ENCODE results near the gene COPG1. TPM values are rescaled to one million over a fixed set of nuclear protein-coding genes. Genes with fewer than 3 reads are reported as not detected.

Gene COPG1
- total and polyA plus RNA-seq, 2 of the 13 experiments (the other 11 are each of a cell fraction or from before 2014, with no cell fraction given): 98.6 to 166 TPM

- no peaks in the 10 kb centered on the region for H3K79me2 ChIP-seq (ENCODE audit: insufficient read depth, low read length)
- H3K4me3 ChIP-seq (replicated peaks in 1 of 3; ENCODE audit: insufficient read depth in 1 of 3, low read depth in 2 of 3, low read length in 3 of 3): peak overlapping the region in 2 of 3 experiments; percentile 36 to 65; a peak in 4 of 6 replicates
- intact Hi-C loops (cut with micrococcal nuclease; ENCODE audit: unreplicated experiment) (no loop called here), in situ Hi-C loops (cut with HindIII; ENCODE audit: extremely low pct_ligation_motif_present, low pct_unique_long_range_greater_than_20kb) (no loop called here)
- H2AFZ ChIP-seq (ENCODE audit: low read length): peak overlapping the region; percentile 78
- POLR2A ChIA-PET: interaction anchor here (0.6 to 1.0 kb wide), 2 partner anchors 13 to 28 kb away, joined by 3 to 4 read pairs; partner anchors contain the start of gene CNBP
- H3K9me3 ChIP-seq (ENCODE audit: low read length): no peaks in the 10 kb centered on the region
- CTCF ChIA-PET (ENCODE audit: low intra/inter-chr PET ratio, low total read pairs): no interaction called here
- H3K9ac ChIP-seq (ENCODE audit: insufficient read depth, low read depth, low read length): peak overlapping the region; percentile 48; the same call in 1 of the 2 replicates
- H3K36me3 ChIP-seq (replicated peaks in 1 of 2; ENCODE audit: control insufficient read depth in 1 of 2, insufficient read depth in 2 of 2, low read length in 2 of 2): no peaks in the 10 kb centered on the region
- H4K20me1 ChIP-seq (ENCODE audit: insufficient read depth, low read length): no peaks in the 10 kb centered on the region
- WGBS (ENCODE audit: low lambda C conversion rate): 3% methylated on average over 6 of the region's 6 CpGs
- no peak for FAIRE-seq
- peak; percentile 94 for ATAC-seq
- peak; percentile 34 for DNase-seq (ENCODE audit: low spot score)
- no peak overlapping the region for H3K27ac ChIP-seq (ENCODE audit: extremely low read length, insufficient read depth, low read length)
- H3K27me3 ChIP-seq (ENCODE audit: control insufficient read depth in 1 of 2, insufficient read depth in 2 of 2, low read length in 2 of 2): 0 out of 5 replicates have a peak, but pooled peaks cover 0 to 2% of the 10 kb centered on the region in 2 experiments
- H3K4me1 ChIP-seq (ENCODE audit: insufficient read depth, low read length): peaks cover 22% of the 10 kb centered on the region
- peak overlapping the region; percentile 76 for H3K4me2 ChIP-seq (ENCODE audit: low read depth, low read length)
- BruUV-seq (replicated peaks): no TSS peak
- no peak for TF ChIP-seq SNAI1 (CRISPR knock-in tag; IDR thresholded peaks at IDR 0.05; ENCODE audit: borderline replicate concordance)
- TF ChIP-seq ZNF251 (CRISPR knock-in tag; IDR thresholded peaks at IDR 0.05): no peak
- no peak for TF ChIP-seq SMC3 (IDR thresholded peaks at IDR 0.05; ENCODE audit: low read length)
- TF ChIP-seq ARID3A (IDR thresholded peaks at IDR 0.05; ENCODE audit: low read depth, low read length): no peak
- peak; percentile 49; the same call in 1 of the 2 replicates for TF ChIP-seq ZNF350 (CRISPR knock-in tag; IDR thresholded peaks at IDR 0.05; ENCODE audit: borderline replicate concordance, low read depth)
- TF ChIP-seq TGIF2 (CRISPR knock-in tag; IDR thresholded peaks at IDR 0.05): no peak
- no peak for TF ChIP-seq ZNF446 (CRISPR knock-in tag; IDR thresholded peaks at IDR 0.05)
- no peak for TF ChIP-seq PITX1 (CRISPR knock-in tag; IDR thresholded peaks at IDR 0.05)
- TF ChIP-seq ZNF598 (CRISPR knock-in tag; IDR thresholded peaks at IDR 0.05; ENCODE audit: borderline replicate concordance): no peak
- TF ChIP-seq ZFX (CRISPR knock-in tag; IDR thresholded peaks at IDR 0.05; ENCODE audit: low read depth): peak; percentile 40; the same call in 1 of the 2 replicates
- TF ChIP-seq GABPB1 (CRISPR knock-in tag; IDR thresholded peaks at IDR 0.05): peak; percentile 30; the same call in 1 of the 2 replicates
- no peak for TF ChIP-seq ESRRA (CRISPR knock-in tag; IDR thresholded peaks at IDR 0.05; ENCODE audit: low read depth)
- TF ChIP-seq RAD51 (IDR thresholded peaks at IDR 0.05; ENCODE audit: borderline replicate concordance): no peak
- no peak for TF ChIP-seq CENPBD1 (CRISPR knock-in tag; IDR thresholded peaks at IDR 0.05; ENCODE audit: borderline replicate concordance, low read depth)
- TF ChIP-seq, protein P1, sequence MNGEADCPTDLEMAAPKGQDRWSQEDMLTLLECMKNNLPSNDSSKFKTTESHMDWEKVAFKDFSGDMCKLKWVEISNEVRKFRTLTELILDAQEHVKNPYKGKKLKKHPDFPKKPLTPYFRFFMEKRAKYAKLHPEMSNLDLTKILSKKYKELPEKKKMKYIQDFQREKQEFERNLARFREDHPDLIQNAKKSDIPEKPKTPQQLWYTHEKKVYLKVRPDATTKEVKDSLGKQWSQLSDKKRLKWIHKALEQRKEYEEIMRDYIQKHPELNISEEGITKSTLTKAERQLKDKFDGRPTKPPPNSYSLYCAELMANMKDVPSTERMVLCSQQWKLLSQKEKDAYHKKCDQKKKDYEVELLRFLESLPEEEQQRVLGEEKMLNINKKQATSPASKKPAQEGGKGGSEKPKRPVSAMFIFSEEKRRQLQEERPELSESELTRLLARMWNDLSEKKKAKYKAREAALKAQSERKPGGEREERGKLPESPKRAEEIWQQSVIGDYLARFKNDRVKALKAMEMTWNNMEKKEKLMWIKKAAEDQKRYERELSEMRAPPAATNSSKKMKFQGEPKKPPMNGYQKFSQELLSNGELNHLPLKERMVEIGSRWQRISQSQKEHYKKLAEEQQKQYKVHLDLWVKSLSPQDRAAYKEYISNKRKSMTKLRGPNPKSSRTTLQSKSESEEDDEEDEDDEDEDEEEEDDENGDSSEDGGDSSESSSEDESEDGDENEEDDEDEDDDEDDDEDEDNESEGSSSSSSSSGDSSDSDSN (CRISPR knock-in tag; IDR thresholded peaks at IDR 0.05): 0 out of 2 replicates have a peak, but pooled peaks have one; percentile 18
- TF ChIP-seq ZNF329 (CRISPR knock-in tag; IDR thresholded peaks at IDR 0.05; ENCODE audit: low read depth): no peak
- TF ChIP-seq NFKBIZ (CRISPR knock-in tag; IDR thresholded peaks at IDR 0.05): no peak
- TF ChIP-seq GABPA (IDR thresholded peaks at IDR 0.05; ENCODE audit: low read depth, low read length): no peak
- TF ChIP-seq GABPA (CRISPR knock-in tag; IDR thresholded peaks at IDR 0.05; ENCODE audit: low read depth): peak; percentile 49
- TF ChIP-seq ZFAT (CRISPR knock-in tag; conservative IDR thresholded peaks at IDR 0.05): no peak
- no peak for TF ChIP-seq NFE2L2 (IDR thresholded peaks at IDR 0.05; ENCODE audit: low read length)
These were observed 37.6 kb upstream of the COPG1 start for GRCh38 chr3:129211772-129212171.
